Naive B cell (primary cell): ENCODE results near the gene CEP85L. TPM values are rescaled to one million over a fixed set of nuclear protein-coding genes. Genes with fewer than 3 reads are reported as not detected.

Experiments used
- ATAC-seq, 2 donors: fragments of 150-1000 bp; cut with Tn5 transposase; 2 replicates each; pipeline ENCODE4 v1.10.0; 2021; ENCODE audit warnings: low read depth in 2 of 2, mild to moderate bottlenecking in 2 of 2, moderate library complexity in 2 of 2
- DNase-seq: peaks from one replicate; pipeline ENCODE4 v3.0.0; 2022
- H3K27ac Mint-ChIP-seq, 6 donors: one replicate each; pipeline ENCODE4 v1.8.0; 2020 to 2022; ENCODE audit warnings: mild to moderate bottlenecking in 6 of 6, mixed read lengths in 6 of 6, moderate library complexity in 5 of 6, inconsistent platforms in 2 of 6
- H3K27me3 Mint-ChIP-seq, 3 donors: one replicate each; pipeline ENCODE4 v1.8.0; 2021 to 2022; ENCODE audit warnings: mixed read lengths in 3 of 3, mild to moderate bottlenecking in 1 of 3
- H3K36me3 Mint-ChIP-seq, 2 donors: one replicate each; pipeline ENCODE4 v1.8.0; 2020 to 2022; ENCODE audit warnings: mixed read lengths in 2 of 2, inconsistent platforms in 1 of 2, mild to moderate bottlenecking in 1 of 2
- H3K4me1 Mint-ChIP-seq, 3 donors: one replicate each; pipeline ENCODE4 v1.8.0; 2020 to 2022; ENCODE audit warnings: mixed read lengths in 3 of 3, inconsistent platforms in 1 of 3, mild to moderate bottlenecking in 1 of 3, moderate library complexity in 1 of 3
- H3K4me3 Mint-ChIP-seq, 8 donors: one replicate each; pipeline ENCODE4 v1.8.0; 2020 to 2022; ENCODE audit warnings: mild to moderate bottlenecking in 8 of 8, mixed read lengths in 8 of 8, moderate library complexity in 8 of 8, inconsistent platforms in 2 of 8
- H3K9me3 Mint-ChIP-seq, 7 donors: one replicate each; pipeline ENCODE4 v1.8.0; 2020 to 2022; ENCODE audit warnings: mixed read lengths in 7 of 7, mild to moderate bottlenecking in 5 of 7, inconsistent platforms in 2 of 7, moderate library complexity in 1 of 7
- polyA plus RNA-seq, 6 donors: library from polyadenylated mRNA; unstranded; fragments of 300-500 nt; fragmentation: Illumina TruSeq; gene quantifications; one replicate each; pipeline ENCODE4 v1.2.3, GENCODE V29; 2021; ENCODE audit warnings: low read depth in 6 of 6

Gene CEP85L
- polyA plus RNA-seq, 6 donors from 2014 or later = 19.6 to 31.0 (median 25.0) TPM

DNA sequence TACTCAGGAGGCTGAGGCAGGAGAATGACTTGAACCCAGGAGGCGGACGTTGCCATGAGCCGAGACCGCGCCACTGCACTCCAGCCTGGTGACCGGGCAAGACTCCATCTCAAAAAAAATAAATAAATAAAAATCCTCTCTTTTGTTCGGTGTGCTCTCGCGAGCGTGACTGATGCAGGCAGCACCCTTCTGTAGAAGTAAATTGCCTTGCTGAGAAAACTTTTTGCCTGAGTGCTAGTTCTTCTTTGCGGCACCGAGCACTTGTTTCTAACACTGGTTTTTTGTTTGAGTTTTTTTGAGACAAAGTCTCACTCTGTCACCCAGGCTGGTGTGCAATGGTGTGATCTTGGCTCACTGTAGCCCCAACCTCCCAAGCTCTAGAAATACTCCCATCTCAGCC is 72.8 kb downstream of the CEP85L start:
- no peak for ATAC-seq
- Mint-ChIP-seq H3K27me3 (no peaks in the 10 kb centered on the region), H3K9me3 (peaks cover 29 to 76% (median 62%) of the 10 kb centered on the region in 7 donors), H3K36me3 (peaks cover 62 to 76% of the 10 kb centered on the region in 2 donors), H3K27ac (no peak overlapping the region), H3K4me1 (peaks cover 2 to 20% (median 18%) of the 10 kb centered on the region in 3 donors), H3K4me3 (no peak overlapping the region)
- DNase-seq = no peak

DNA sequence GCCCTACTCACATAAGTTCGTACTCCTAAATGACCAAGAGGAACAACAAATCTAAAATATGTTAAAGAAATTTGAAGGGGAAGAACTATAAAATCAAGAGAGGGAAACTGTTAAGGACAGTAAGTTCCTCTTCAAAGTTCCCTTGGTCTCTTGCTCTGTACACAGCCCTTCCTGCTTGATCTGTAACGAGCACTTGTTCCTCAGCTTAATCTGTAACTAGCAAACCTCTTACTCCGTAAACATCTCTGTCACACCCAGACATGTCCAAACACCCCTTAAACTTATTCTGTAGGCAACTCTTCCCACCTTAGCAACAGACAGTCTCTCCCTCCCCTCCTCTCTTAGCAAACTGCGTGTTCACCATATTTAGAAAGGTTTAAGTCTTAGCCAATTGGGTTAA is 73.4 kb downstream of the CEP85L start:
- Mint-ChIP-seq H3K36me3 (peaks cover 65 to 76% of the 10 kb centered on the region in 2 donors), H3K4me1 (peaks cover 2 to 20% (median 18%) of the 10 kb centered on the region in 3 donors), H3K27me3 (no peaks in the 10 kb centered on the region), H3K9me3 (peaks cover 29 to 76% (median 65%) of the 10 kb centered on the region in 7 donors), H3K4me3 (no peak overlapping the region), H3K27ac (no peak overlapping the region)
- ATAC-seq (no peak), DNase-seq (no peak)

DNA sequence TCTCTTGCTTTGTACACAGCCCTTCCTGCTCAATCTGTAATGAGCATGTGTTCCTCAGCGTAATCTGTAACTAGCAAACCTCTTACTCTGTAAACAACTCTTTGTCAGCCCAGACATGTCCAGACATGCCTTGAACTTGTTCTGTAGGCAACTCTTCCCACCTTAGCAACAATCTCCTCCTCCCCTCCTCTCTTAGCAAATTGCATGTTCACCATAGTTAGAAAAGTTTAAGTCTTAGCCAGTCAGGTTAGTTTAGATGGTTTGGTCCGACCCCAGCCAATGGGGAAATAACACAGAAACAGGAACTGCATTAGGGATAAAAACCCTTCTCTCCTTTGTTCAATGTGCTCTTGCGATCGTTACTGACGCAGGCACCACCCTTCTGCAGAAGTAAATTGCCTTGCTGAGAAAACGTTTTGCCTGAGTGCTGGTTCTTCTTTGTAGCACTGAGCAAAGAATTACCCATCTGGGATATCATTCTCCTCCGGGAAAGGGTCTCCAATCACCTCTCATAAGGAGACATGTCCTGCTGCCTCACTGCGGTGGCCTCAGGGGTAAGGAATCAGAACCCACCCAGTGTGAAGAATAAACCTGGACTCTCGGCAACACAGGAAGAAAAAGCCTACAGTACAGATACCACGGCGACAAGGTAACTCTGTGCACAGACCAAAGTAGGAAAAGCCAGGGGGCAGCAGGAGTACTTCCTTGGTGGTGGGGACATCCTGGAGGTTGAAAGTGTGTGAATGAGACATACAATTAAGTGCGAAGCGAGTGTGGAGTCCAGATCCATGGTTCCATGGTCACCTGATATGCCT is 77.1 kb downstream of the CEP85L start:
- H3K9me3 Mint-ChIP-seq = peaks cover 22 to 56% (median 51%) of the 10 kb centered on the region in 7 donors
- ATAC-seq (no peak), DNase-seq (no peak)
- no peaks in the 10 kb centered on the region for H3K27me3 Mint-ChIP-seq
- peak overlapping the region in 1 of 6 donors; percentile 7 for H3K27ac Mint-ChIP-seq
- peaks cover 0 to 3% (median 2%) of the 10 kb centered on the region in 3 donors for H3K4me1 Mint-ChIP-seq
- H3K4me3 Mint-ChIP-seq = no peak overlapping the region
- peaks cover 44 to 46% of the 10 kb centered on the region in 2 donors for H3K36me3 Mint-ChIP-seq

DNA sequence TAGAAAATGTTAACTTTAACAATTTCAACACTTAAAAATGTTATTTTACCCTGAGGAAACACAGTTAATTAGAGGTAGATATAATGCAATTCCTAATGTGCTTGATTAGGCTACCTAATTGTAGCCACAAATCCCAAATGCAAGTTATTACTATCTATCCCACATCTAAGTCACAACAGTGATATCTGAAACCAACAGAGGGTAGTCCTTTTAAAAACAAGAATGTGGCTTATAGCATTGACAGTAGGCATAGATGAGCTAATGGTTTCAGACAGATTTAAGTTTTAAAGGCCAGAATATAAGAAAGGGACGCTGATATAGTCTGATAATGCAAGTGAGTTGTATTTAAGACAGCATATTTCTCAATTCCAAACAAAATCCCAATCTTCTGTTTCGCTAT is 80.3 kb downstream of the CEP85L start:
- peaks cover under 1 to 3% (median 1%) of the 10 kb centered on the region in 3 donors for H3K4me1 Mint-ChIP-seq
- peaks cover 15 to 25% (median 24%) of the 10 kb centered on the region in 7 donors for H3K9me3 Mint-ChIP-seq
- ATAC-seq (no peak), DNase-seq (no peak)
- no peaks in the 10 kb centered on the region for H3K27me3 Mint-ChIP-seq
- peak overlapping the region in 1 of 6 donors; percentile 65 for H3K27ac Mint-ChIP-seq
- H3K36me3 Mint-ChIP-seq = peaks cover 25% of the 10 kb centered on the region in 2 donors
- no peak overlapping the region for H3K4me3 Mint-ChIP-seq

DNA sequence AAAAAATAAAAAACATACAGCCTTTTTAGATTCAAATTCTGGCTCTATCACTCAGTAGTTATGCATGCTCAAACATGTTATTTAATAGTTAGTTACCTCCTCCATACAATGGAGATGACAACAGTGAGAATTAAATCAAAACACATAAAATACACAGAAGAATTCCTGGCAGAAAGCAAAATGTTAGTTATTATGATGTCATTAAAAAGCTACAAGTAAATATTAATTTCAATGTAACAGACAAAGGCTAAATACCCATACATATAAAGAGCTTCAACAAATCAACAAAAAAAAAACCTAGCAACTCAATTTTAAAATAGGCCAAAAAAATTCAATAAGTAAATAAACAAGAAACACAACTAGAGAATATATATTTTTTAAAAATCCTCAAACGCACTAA is 81.9 kb downstream of the CEP85L start:
- Mint-ChIP-seq H3K4me3 (no peak overlapping the region), H3K27ac (peak overlapping the region in 1 of 6 donors; percentile 59), H3K27me3 (no peaks in the 10 kb centered on the region), H3K4me1 (peaks cover 10 to 13% (median 12%) of the 10 kb centered on the region in 3 donors), H3K36me3 (peaks cover 9 to 11% of the 10 kb centered on the region in 2 donors), H3K9me3 (peaks cover 7 to 13% (median 8%) of the 10 kb centered on the region in 7 donors)
- ATAC-seq (no peak), DNase-seq (no peak)

DNA sequence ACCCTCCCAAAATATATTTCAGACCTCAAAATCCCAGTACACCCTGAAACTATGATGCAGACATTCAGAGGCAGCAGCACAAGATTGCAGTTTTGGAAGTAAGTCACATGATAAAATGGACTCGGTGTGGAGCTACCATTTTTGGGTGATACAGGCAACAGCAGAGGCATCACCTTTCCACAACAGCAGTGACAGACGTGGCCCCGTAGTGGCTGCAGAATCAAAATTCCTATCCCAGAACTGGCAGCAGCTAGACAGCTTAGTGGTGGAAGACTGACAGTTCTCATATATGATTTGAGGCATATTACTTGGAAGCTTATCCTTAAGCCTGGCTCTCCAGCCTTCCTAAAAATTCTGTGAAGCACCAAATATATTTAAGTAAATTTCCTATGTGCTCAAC is 83.4 kb downstream of the CEP85L start:
- ATAC-seq (no peak), DNase-seq (no peak)
- peaks cover 0 to under 1% (median 0%) of the 10 kb centered on the region in 7 donors for H3K9me3 Mint-ChIP-seq
- no peak overlapping the region for H3K27ac Mint-ChIP-seq
- H3K4me1 Mint-ChIP-seq = peaks cover 10 to 13% (median 12%) of the 10 kb centered on the region in 3 donors
- peaks cover 0 to under 1% of the 10 kb centered on the region in 2 donors for H3K36me3 Mint-ChIP-seq
- H3K4me3 Mint-ChIP-seq = no peak overlapping the region
- H3K27me3 Mint-ChIP-seq = no peaks in the 10 kb centered on the region

DNA sequence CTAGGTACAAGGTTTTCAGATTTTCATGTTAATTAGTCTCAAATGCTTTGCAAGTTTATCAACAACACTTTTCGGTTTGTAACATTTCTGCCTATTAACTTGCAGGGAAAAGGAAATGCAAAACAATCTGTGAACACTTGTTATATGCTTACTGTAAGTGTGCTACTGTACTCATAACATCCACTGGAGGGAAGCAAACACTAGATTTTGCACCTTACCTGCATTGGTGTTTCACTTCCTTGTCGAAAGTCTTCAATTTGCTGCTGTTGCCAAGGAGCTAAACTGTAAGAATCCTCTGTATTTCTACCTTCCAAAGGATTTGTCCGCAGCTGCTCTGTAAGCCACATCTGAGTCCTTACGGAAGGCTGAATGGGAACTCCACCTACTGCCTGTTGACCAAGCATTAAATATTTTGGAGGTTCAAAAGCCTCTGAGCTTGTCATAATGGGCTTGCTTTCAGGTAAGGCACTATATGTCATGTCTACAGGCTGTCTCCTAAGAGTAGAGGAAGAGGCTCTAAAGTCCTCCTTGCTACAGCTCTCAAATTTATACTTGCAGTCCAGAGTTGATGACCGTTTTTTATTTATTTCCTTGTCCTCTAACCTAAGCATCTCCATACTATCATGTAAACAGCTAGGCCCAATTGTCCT is 86.0 kb downstream of the CEP85L start:
- Mint-ChIP-seq H3K4me1 (peaks cover 10 to 13% (median 12%) of the 10 kb centered on the region in 3 donors), H3K27ac (peak overlapping the region in 2 of 6 donors; percentile 45 to 83), H3K36me3 (peaks cover 0 to 4% of the 10 kb centered on the region in 2 donors), H3K9me3 (no peaks in the 10 kb centered on the region), H3K4me3 (no peak overlapping the region), H3K27me3 (no peaks in the 10 kb centered on the region)
- DNase-seq (peak; percentile 59), ATAC-seq (peak; percentile 97 to 100)

DNA sequence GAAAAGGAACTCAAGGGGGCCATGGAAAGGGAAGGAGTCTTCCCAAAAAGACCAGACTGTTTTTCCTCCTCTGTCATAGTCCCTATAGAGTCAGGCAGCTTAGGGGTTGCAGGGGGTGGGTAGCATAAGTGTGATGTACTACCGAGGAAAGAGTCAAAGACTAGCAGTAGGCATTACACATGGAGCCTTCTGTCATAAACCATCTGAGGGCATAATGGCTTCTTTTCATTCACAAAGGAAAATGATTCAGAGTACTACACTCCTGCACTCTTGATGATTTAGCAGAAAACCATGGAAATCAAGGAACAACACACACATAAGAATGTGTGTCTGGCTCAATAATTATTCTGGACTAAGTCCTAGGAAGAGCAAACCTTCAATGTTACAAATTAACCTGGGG is 88.4 kb downstream of the CEP85L start:
- Mint-ChIP-seq H3K27ac (no peak overlapping the region), H3K27me3 (no peaks in the 10 kb centered on the region), H3K4me3 (no peak overlapping the region), H3K9me3 (no peaks in the 10 kb centered on the region), H3K36me3 (peaks cover 0 to 4% of the 10 kb centered on the region in 2 donors), H3K4me1 (peaks cover 19 to 23% (median 19%) of the 10 kb centered on the region in 3 donors)
- DNase-seq (no peak), ATAC-seq (no peak)

DNA sequence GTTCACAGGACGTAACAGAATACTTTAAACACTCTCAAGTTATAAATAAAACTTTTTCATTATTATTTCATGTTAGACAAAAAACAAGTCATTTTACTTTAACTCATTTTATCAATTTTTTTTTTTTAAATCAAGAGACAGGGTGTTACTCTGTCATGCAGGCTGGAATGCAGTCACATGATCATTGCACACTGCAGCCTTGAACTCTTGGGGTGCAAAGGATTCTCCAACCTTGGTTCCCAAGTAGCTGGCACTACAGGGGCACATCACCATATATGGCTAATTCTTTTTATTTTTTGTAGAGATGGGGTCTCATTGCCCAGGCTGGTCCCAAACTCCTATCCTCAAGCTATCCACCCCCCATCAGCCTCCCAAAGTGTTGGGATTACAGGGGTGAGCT is 89.1 kb downstream of the CEP85L start:
- peaks cover 19 to 23% (median 19%) of the 10 kb centered on the region in 3 donors for H3K4me1 Mint-ChIP-seq
- H3K27ac Mint-ChIP-seq = peak overlapping the region in 1 of 6 donors; percentile 24
- peaks cover 0 to 4% of the 10 kb centered on the region in 2 donors for H3K36me3 Mint-ChIP-seq
- H3K27me3 Mint-ChIP-seq = no peaks in the 10 kb centered on the region
- H3K4me3 Mint-ChIP-seq = no peak overlapping the region
- DNase-seq (no peak), ATAC-seq (no peak)
- H3K9me3 Mint-ChIP-seq = no peaks in the 10 kb centered on the region

DNA sequence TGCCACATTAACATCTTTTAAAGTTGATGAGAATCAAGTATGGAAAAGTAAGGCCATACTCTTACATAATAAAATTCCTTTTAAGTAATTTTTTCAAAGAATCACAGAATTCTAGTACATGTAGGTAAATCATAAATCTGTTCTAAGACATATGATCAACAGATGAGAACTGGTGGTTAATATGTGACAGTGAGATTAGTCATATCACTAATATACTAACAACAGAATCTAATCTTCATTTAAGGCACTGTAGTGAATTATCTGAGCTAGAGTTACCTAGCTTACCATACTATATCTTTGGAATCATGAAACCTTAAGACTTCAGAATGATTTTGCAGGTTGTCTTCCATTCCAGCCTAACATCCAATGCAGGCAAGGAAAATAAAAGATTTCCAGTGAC is 91.7 kb downstream of the CEP85L start:
- no peak overlapping the region for H3K4me3 Mint-ChIP-seq
- H3K9me3 Mint-ChIP-seq = no peaks in the 10 kb centered on the region
- no peak for DNase-seq
- no peaks in the 10 kb centered on the region for H3K27me3 Mint-ChIP-seq
- H3K27ac Mint-ChIP-seq = no peak overlapping the region
- peaks cover 0 to 16% of the 10 kb centered on the region in 2 donors for H3K36me3 Mint-ChIP-seq
- H3K4me1 Mint-ChIP-seq = peaks cover 9 to 13% (median 11%) of the 10 kb centered on the region in 3 donors
- no peak for ATAC-seq

DNA sequence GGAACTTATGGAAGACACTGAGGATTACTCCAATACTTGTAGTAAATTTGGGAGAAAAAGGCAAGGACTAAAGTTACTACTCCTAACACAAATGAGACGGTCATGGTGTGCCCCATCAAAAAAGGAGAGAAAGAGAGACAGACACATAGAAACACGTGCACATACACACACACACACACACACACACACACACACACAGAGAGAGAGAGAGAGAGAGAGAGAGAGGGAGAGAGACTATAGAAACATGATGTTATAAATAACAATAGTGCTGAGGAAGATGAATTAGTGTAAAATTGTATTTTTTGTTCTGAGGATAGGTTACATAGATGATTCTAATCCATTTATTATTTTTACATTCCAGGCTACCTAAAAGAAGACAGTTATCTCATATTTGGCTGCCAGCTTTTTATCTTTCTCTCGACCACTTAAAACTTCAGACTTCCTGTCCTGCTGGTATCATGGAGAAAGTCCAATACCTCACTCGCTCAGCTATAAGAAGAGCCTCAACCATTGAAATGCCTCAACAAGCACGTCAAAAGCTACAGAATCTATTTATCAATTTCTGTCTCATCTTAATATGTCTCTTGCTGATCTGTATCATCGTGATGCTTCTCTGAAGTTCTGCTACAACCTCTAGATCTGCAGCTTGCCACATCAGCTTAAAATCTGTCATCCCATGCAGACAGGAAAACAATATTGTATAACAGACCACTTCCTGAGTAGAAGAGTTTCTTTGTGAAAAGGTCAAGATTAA is 92.8 kb downstream of the CEP85L start:
- Mint-ChIP-seq H3K9me3 (no peaks in the 10 kb centered on the region), H3K4me3 (peak overlapping the region in 1 of 8 donors; percentile 17)
- DNase-seq = no peak

DNA sequence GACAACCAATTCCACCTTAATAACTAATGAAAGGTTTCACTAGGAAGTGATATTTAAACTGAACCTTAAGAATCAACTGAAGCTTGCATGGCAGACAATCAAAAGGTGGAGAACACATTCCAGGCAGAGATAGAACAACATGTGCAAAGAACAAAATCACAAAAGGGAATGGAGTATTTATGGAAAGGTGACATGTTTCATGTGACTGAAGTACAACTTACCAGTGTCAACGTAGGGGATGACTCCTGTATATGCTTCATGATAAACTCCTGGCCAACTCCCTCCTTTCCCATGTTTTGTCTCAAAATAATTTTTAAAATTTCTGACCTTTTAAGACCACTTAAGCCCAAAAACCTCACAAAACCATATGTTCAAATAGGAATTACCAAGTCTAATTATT is 96.7 kb downstream of the CEP85L start:
- Mint-ChIP-seq H3K27me3 (no peaks in the 10 kb centered on the region), H3K36me3 (peaks cover 0 to 15% of the 10 kb centered on the region in 2 donors), H3K4me1 (peaks cover 9 to 18% (median 17%) of the 10 kb centered on the region in 3 donors), H3K27ac (no peak overlapping the region), H3K4me3 (no peak overlapping the region), H3K9me3 (no peaks in the 10 kb centered on the region)
- ATAC-seq = no peak
- DNase-seq = no peak

More for the DNA sequence above, 92.8 kb downstream of the CEP85L start:
- Mint-ChIP-seq H3K27me3 (no peaks in the 10 kb centered on the region), H3K36me3 (peaks cover 0 to 19% of the 10 kb centered on the region in 2 donors), H3K27ac (peak overlapping the region in 5 of 6 donors; percentile 5 to 80 (median 78)), H3K4me1 (peaks cover 9 to 13% (median 11%) of the 10 kb centered on the region in 3 donors)
- ATAC-seq = no peak

DNA sequence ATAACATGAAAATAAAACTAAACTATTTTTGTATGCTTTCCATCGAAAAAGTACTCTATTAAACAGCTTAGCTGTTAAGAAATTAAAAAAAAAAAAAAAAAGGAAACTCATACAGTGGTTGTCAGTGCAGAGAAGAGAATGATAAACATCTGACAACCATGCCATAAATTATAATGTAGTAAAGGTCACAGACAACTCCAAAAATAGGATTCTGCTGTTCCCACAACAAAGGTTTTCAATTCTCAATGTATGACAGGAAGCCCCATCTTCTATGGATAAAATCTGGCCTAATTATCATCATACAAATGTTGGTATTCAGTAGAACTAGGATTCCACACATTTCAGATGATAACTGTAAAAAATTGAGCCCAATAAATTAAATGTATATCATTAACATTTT is 98.3 kb downstream of the CEP85L start:
- Mint-ChIP-seq H3K36me3 (peaks cover 0 to 15% of the 10 kb centered on the region in 2 donors), H3K27ac (no peak overlapping the region), H3K4me1 (peaks cover 1 to 9% (median 7%) of the 10 kb centered on the region in 3 donors), H3K27me3 (no peaks in the 10 kb centered on the region), H3K9me3 (no peaks in the 10 kb centered on the region), H3K4me3 (no peak overlapping the region)
- DNase-seq = no peak
- ATAC-seq = no peak
